SK-MEL-5 (cell line): Measurements from ENCODE around the gene IL1RL1. TPM values are rescaled to one million over a fixed set of nuclear protein-coding genes. Genes with fewer than 3 reads are reported as not detected.

Experiments used
- DNase-seq: peaks from one replicate; pipeline ENCODE4 v3.0.0-alpha.2; 2016; ENCODE audit warnings: low read depth, low spot score
- in situ Hi-C: cut with HindIII; loops from 2 replicates; pipeline ENCODE4 v1.10.0; 2016; ENCODE audit warnings: low sequenced_read_pairs, high pct_unique_total_duplicates, low pct_unique_long_range_greater_than_20kb
- total RNA-seq: library from RNA; depleted of rRNA; stranded (reverse); fragments of >200 nt; shearing (Covaris generic); gene quantifications from 2 replicates; pipeline ENCODE4 v1.2.3, GENCODE V29; 2014; rRNA removed

IL1RL1 gene
- total RNA-seq, 1 experiment from 2014 or later, result not detected

- DNase-seq, result no peak
- in situ Hi-C loops, result no loop called here
Observed at GRCh38 chr2:102387763-102388546, 76.6 kb downstream of the IL1RL1 start.

GRCh38 chr2:102391565-102391964 lies 80.2 kb downstream of the IL1RL1 start:
- in situ Hi-C loops, result no loop called here
- DNase-seq, result no peak

- in situ Hi-C loops, result no loop called here
- DNase-seq, result no peak
Observed at GRCh38 chr2:102392096-102392495, 80.7 kb downstream of the IL1RL1 start.

- in situ Hi-C loops, result no loop called here
- DNase-seq, result no peak
Observed at GRCh38 chr2:102392942-102393341, 81.6 kb downstream of the IL1RL1 start.

GRCh38 chr2:102396012-102396411 lies 84.6 kb downstream of the IL1RL1 start:
- in situ Hi-C loops, result no loop called here

GRCh38 chr2:102397209-102397608 lies 85.8 kb downstream of the IL1RL1 start:
- in situ Hi-C loops, result no loop called here
- DNase-seq, result no peak

More at GRCh38 chr2:102396012-102396411, 84.6 kb downstream of the IL1RL1 start:
- no peak for DNase-seq

GRCh38 chr2:102399499-102400141 lies 88.3 kb downstream of the IL1RL1 start:
- in situ Hi-C loops, result no loop called here
- DNase-seq, result no peak

- no peak for DNase-seq
- in situ Hi-C loops, result no loop called here
Observed at GRCh38 chr2:102401456-102401855, 90.1 kb downstream of the IL1RL1 start.

Other genes starting within 250 kb of the IL1RL1 start
- gene IL1R1, start 168.8 kb upstream of the IL1RL1 start, total RNA-seq, result 0.21 and 1.3 TPM in 2 replicates
- gene IL1RL2, start 124.5 kb upstream of the IL1RL1 start, total RNA-seq, result not detected in 2 replicates
- 0.37 and 0.59 TPM in 2 replicates for gene IL18R1, start 44.2 kb downstream of the IL1RL1 start, total RNA-seq
- gene IL18RAP, start 111.6 kb downstream of the IL1RL1 start, total RNA-seq, result not detected in 2 replicates
- gene SLC9A4, start 161.7 kb downstream of the IL1RL1 start, total RNA-seq, result not detected in 2 replicates